ENCODE measurements around the gene ESPN.

The ESPN gene

DNA sequence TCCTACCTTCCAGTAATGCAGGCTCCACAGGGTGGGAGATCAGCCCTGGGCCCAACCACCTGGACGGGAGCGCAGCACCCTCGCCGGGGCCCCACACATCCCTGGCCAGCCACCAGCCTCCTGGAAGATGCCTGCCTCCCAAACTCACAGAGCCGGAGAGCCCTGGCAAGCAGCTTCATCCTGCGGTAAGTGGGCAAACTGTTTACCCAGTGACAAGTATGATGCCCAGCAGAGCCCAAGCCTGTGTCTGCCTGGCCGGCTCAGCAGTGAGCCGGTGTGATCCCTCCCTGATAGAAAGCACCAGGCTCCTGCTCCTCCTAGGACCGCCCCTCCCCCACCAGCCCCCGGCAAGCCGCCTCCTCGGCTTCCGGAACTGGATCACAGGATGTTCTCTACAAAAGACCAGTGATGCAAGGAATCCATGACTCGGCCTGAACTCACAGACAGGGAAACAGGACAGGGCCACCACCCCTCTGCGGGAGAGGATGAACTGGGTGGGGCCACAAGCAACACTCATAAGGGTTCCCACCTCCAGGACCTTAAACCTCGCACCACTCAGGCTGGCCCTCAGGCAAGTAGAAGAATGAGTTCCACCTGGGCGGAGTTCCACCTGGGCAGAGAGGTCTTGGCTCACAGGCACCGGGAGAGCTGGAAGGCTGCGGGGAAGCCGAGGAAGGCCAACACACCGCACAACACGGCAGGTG lies 38.9 kb upstream of the ESPN start:
- H3K4me1 ChIP-seq (ENCODE audit: control extremely low read depth in 1 of 4, control insufficient read depth in 4 of 4, insufficient read depth in 4 of 4, low read length in 3 of 4), result no peaks in the 10 kb centered on the region
- peaks cover 0 to 3% (median 0%) of the 10 kb centered on the region in 4 experiments for H3K36me3 ChIP-seq (ENCODE audit: control insufficient read depth in 4 of 4, insufficient read depth in 4 of 4, low read length in 3 of 4)
- no peak for DNase-seq
- ChIA-PET CTCF (interaction anchor here (1.2 to 1.9 kb wide), 3 partner anchors 17 to 37 kb away, joined by 3 to 4 read pairs (median 4); no protein-coding TSS in a partner anchor), POLR2A (no interaction called here)
- peaks cover 0 to 5% (median 0%) of the 10 kb centered on the region in 5 experiments for H3K9me3 ChIP-seq (ENCODE audit: control extremely low read depth in 1 of 5, control insufficient read depth in 4 of 5, insufficient read depth in 2 of 5, low read depth in 1 of 5, low read length in 4 of 5)
- H3K4me3 ChIP-seq (ENCODE audit: control insufficient read depth in 1 of 7, extremely low read depth in 1 of 7, insufficient read depth in 4 of 7, low read depth in 2 of 7, low read length in 6 of 7), result no peak overlapping the region
- no peaks in the 10 kb centered on the region for H3K27me3 ChIP-seq (replicated peaks in 2 of 5; ENCODE audit: control insufficient read depth in 4 of 5, insufficient read depth in 5 of 5, low read length in 4 of 5)
- 88% methylated on average over 22 of the region's 22 CpGs for WGBS (ENCODE audit: insufficient coverage)
- H3K27ac ChIP-seq (ENCODE audit: insufficient read depth in 1 of 2, low read depth in 1 of 2, low read length in 2 of 2, poor library complexity in 1 of 2, severe bottlenecking in 2 of 2), result no peak overlapping the region

GRCh38 chr1:6386371-6386949 lies 38.1 kb upstream of the ESPN start:
- Histone ChIP-seq H3K36me3 (ENCODE audit: control insufficient read depth in 4 of 4, insufficient read depth in 4 of 4, low read length in 3 of 4) (peaks cover 0 to 3% (median 0%) of the 10 kb centered on the region in 4 experiments), H3K9me3 (ENCODE audit: control extremely low read depth in 1 of 5, control insufficient read depth in 4 of 5, insufficient read depth in 2 of 5, low read depth in 1 of 5, low read length in 4 of 5) (peaks cover 0 to 5% (median 0%) of the 10 kb centered on the region in 5 experiments), H3K27ac (ENCODE audit: insufficient read depth in 1 of 2, low read depth in 1 of 2, low read length in 2 of 2, poor library complexity in 1 of 2, severe bottlenecking in 2 of 2) (no peak overlapping the region), H3K4me1 (ENCODE audit: control extremely low read depth in 1 of 4, control insufficient read depth in 4 of 4, insufficient read depth in 4 of 4, low read length in 3 of 4) (peaks cover 0 to under 1% (median under 1%) of the 10 kb centered on the region in 4 experiments), H3K4me3 (ENCODE audit: control insufficient read depth in 1 of 7, extremely low read depth in 1 of 7, insufficient read depth in 4 of 7, low read depth in 2 of 7, low read length in 6 of 7) (no peak overlapping the region), H3K27me3 (replicated peaks in 2 of 5; ENCODE audit: control insufficient read depth in 4 of 5, insufficient read depth in 5 of 5, low read length in 4 of 5) (no peaks in the 10 kb centered on the region)
- ChIA-PET POLR2A (no interaction called here), CTCF (interaction anchor here (0.9 to 1.9 kb wide), 4 partner anchors 16 to 38 kb away, joined by 3 to 4 read pairs (median 3); no protein-coding TSS in a partner anchor)
- no peak for DNase-seq
- 95% methylated on average over 6 of the region's 10 CpGs for WGBS (ENCODE audit: insufficient coverage)

GRCh38 chr1:6389971-6390370 lies 34.6 kb upstream of the ESPN start:
- WGBS (ENCODE audit: insufficient coverage), result 94% methylated on average over 3 of the region's 9 CpGs
- no peak overlapping the region for H3K27ac ChIP-seq (ENCODE audit: insufficient read depth in 1 of 2, low read depth in 1 of 2, low read length in 2 of 2, poor library complexity in 1 of 2, severe bottlenecking in 2 of 2)
- peaks cover 4 to 25% (median 20%) of the 10 kb centered on the region in 4 experiments for H3K4me1 ChIP-seq (ENCODE audit: control extremely low read depth in 1 of 4, control insufficient read depth in 4 of 4, insufficient read depth in 4 of 4, low read length in 3 of 4)
- no peak for DNase-seq
- no peak overlapping the region for H3K4me3 ChIP-seq (ENCODE audit: control insufficient read depth in 1 of 7, extremely low read depth in 1 of 7, insufficient read depth in 4 of 7, low read depth in 2 of 7, low read length in 6 of 7)
- peaks cover 0 to 3% (median 0%) of the 10 kb centered on the region in 4 experiments for H3K36me3 ChIP-seq (ENCODE audit: control insufficient read depth in 4 of 4, insufficient read depth in 4 of 4, low read length in 3 of 4)
- CTCF ChIA-PET, result interaction anchor here (1.1 to 2.1 kb wide), 2 partner anchors 27 to 143 kb away, joined by 3 to 4 read pairs; no protein-coding TSS in a partner anchor
- POLR2A ChIA-PET, result no interaction called here
- H3K27me3 ChIP-seq (replicated peaks in 2 of 5; ENCODE audit: control insufficient read depth in 4 of 5, insufficient read depth in 5 of 5, low read length in 4 of 5), result no peaks in the 10 kb centered on the region
- no peaks in the 10 kb centered on the region for H3K9me3 ChIP-seq (ENCODE audit: control extremely low read depth in 1 of 5, control insufficient read depth in 4 of 5, insufficient read depth in 2 of 5, low read depth in 1 of 5, low read length in 4 of 5)

DNA sequence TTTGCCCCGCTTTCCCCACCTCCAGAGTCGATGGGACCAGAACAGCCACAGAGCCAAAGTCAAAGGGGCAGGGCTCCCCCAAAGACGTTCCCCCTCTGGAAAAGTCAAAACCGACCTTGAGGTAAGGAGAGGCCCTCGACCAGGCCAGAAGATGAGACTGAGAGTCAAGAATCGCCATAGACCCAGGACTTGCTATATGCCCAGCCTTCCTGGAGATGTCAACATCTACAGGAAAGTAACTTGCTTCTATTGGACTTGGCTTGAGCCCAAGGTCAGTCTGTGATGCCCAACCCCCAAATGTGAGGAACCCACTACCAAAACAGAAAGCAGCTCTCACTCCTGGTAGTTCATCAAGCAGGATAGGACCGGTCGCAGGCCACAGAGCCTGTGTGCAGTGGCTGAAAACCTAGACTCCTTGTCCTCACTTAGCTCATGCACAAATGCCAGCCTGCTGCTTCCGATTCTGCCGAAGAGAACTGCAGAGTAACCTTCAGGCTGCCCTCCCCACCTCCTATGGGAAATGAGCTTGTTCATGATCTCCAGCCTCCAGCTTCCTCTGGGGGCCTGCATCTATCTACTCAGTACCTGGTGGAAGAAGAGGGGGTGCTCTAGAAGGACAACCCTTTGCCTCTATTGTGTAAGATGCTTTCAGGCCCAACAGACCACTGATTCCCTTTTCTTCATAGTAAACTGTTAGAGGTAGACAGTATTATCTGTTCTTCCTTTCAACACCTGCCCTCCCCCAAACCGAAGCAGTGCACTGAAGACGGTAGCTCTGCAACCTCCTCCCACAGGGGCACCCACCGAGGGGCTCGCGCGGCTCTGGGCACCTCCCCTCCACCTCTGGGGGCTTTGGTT lies 32.4 kb upstream of the ESPN start:
- Histone ChIP-seq H3K27me3 (replicated peaks in 2 of 5; ENCODE audit: control insufficient read depth in 4 of 5, insufficient read depth in 5 of 5, low read length in 4 of 5) (no peaks in the 10 kb centered on the region), H3K27ac (ENCODE audit: insufficient read depth in 1 of 2, low read depth in 1 of 2, low read length in 2 of 2, poor library complexity in 1 of 2, severe bottlenecking in 2 of 2) (no peak overlapping the region), H3K36me3 (ENCODE audit: control insufficient read depth in 4 of 4, insufficient read depth in 4 of 4, low read length in 3 of 4) (no peaks in the 10 kb centered on the region), H3K4me3 (ENCODE audit: control insufficient read depth in 1 of 7, extremely low read depth in 1 of 7, insufficient read depth in 4 of 7, low read depth in 2 of 7, low read length in 6 of 7) (peak overlapping the region; percentile 18 to 80 (median 63)), H3K4me1 (ENCODE audit: control extremely low read depth in 1 of 4, control insufficient read depth in 4 of 4, insufficient read depth in 4 of 4, low read length in 3 of 4) (peaks cover 4 to 25% (median 22%) of the 10 kb centered on the region in 4 experiments), H3K9me3 (ENCODE audit: control extremely low read depth in 1 of 5, control insufficient read depth in 4 of 5, insufficient read depth in 2 of 5, low read depth in 1 of 5, low read length in 4 of 5) (no peaks in the 10 kb centered on the region)
- 38% methylated on average over 11 of the region's 16 CpGs for WGBS (ENCODE audit: insufficient coverage)
- ChIA-PET POLR2A (interaction anchor here (0.6 kb wide), 1 partner anchor 10 kb away, joined by 8 read pairs; no protein-coding TSS in a partner anchor), CTCF (interaction anchor here (0.9 to 2.3 kb wide), 10 partner anchors 11 to 84 kb away, joined by 3 to 9 read pairs (median 4); no protein-coding TSS in a partner anchor)
- peak in 2 of 3 donors; percentile 37 to 42 for DNase-seq

DNA sequence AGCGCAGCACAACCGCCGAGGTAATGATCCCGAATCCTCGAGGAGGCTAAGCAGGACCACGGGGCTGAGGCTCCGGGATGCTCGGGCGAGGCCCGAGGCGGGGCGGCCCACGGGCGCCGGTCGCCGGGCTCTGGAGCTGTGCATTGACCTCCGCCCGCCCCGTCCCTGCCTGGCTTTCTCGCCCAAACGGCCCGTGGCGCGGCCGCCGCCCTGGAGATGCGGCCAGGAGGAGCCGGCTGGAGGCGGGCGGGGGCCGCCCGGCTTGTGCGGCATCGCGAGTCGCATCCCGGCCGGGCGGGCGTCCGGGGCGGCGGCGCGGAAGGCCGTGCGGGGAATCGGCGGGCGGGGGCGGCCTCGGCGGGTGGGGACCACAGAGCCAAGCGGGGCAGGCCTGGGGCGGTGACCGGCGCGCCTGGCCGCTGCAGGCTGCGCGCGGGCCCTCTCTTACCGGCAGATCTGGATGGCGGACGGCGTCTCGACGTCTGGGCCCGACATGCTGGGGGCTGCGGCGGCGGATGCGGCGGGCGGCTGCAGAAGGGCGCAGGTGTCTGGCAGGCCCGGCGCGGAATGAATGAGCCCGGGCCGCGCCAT lies 31.7 kb upstream of the ESPN start:
- H3K4me1 ChIP-seq (ENCODE audit: control extremely low read depth in 1 of 4, control insufficient read depth in 4 of 4, insufficient read depth in 4 of 4, low read length in 3 of 4), result peaks cover 4 to 25% (median 22%) of the 10 kb centered on the region in 4 experiments
- no peaks in the 10 kb centered on the region for H3K9me3 ChIP-seq (ENCODE audit: control extremely low read depth in 1 of 5, control insufficient read depth in 4 of 5, insufficient read depth in 2 of 5, low read depth in 1 of 5, low read length in 4 of 5)
- peak overlapping the region; percentile 18 to 80 (median 66) for H3K4me3 ChIP-seq (ENCODE audit: control insufficient read depth in 1 of 7, extremely low read depth in 1 of 7, insufficient read depth in 4 of 7, low read depth in 2 of 7, low read length in 6 of 7)
- POLR2A ChIA-PET, result no interaction called here
- no peaks in the 10 kb centered on the region for H3K36me3 ChIP-seq (ENCODE audit: control insufficient read depth in 4 of 4, insufficient read depth in 4 of 4, low read length in 3 of 4)
- no peaks in the 10 kb centered on the region for H3K27me3 ChIP-seq (replicated peaks in 2 of 5; ENCODE audit: control insufficient read depth in 4 of 5, insufficient read depth in 5 of 5, low read length in 4 of 5)
- CTCF ChIA-PET, result interaction anchor here (0.8 to 2.3 kb wide), 7 partner anchors 11 to 44 kb away, joined by 3 to 9 read pairs (median 4); no protein-coding TSS in a partner anchor
- no peak overlapping the region for H3K27ac ChIP-seq (ENCODE audit: insufficient read depth in 1 of 2, low read depth in 1 of 2, low read length in 2 of 2, poor library complexity in 1 of 2, severe bottlenecking in 2 of 2)
- WGBS (ENCODE audit: insufficient coverage), result under 1% methylated on average over 68 of the region's 83 CpGs
- DNase-seq, result no peak

GRCh38 chr1:6393400-6394187 lies 31.0 kb upstream of the ESPN start, which contains the start of gene ACOT7:
ACOT7 (minus strand) TSS chr1:6393767; CDS start chr1:6393399, 368 bp downstream.
- no peaks in the 10 kb centered on the region for H3K36me3 ChIP-seq (ENCODE audit: control insufficient read depth in 4 of 4, insufficient read depth in 4 of 4, low read length in 3 of 4)
- H3K4me3 ChIP-seq (ENCODE audit: control insufficient read depth in 1 of 7, extremely low read depth in 1 of 7, insufficient read depth in 4 of 7, low read depth in 2 of 7, low read length in 6 of 7), result peak within 1 kb of the TSS; percentile 52 to 80 (median 66)
- no peaks in the 10 kb centered on the region for H3K9me3 ChIP-seq (ENCODE audit: control extremely low read depth in 1 of 5, control insufficient read depth in 4 of 5, insufficient read depth in 2 of 5, low read depth in 1 of 5, low read length in 4 of 5)
- no peaks in the 10 kb centered on the region for H3K27me3 ChIP-seq (replicated peaks in 2 of 5; ENCODE audit: control insufficient read depth in 4 of 5, insufficient read depth in 5 of 5, low read length in 4 of 5)
- H3K4me1 ChIP-seq (ENCODE audit: control extremely low read depth in 1 of 4, control insufficient read depth in 4 of 4, insufficient read depth in 4 of 4, low read length in 3 of 4), result peaks cover 4 to 25% (median 22%) of the 10 kb centered on the region in 4 experiments
- under 1% methylated on average over 76 of the region's 87 CpGs for WGBS (ENCODE audit: insufficient coverage)
- ChIA-PET CTCF (interaction anchor here (0.8 to 4.4 kb wide), 7 partner anchors 14 to 50 kb away, joined by 3 to 30 read pairs (median 4); no protein-coding TSS in a partner anchor), POLR2A (interaction anchor here (0.7 to 1.6 kb wide), 2 partner anchors 32 to 35 kb away, joined by 4 to 5 read pairs; no protein-coding TSS in a partner anchor)
- DNase-seq, result peak; percentile 80 to 92 (median 89)
- peak within 1 kb of the TSS; percentile 54 to 82 for H3K27ac ChIP-seq (ENCODE audit: insufficient read depth in 1 of 2, low read depth in 1 of 2, low read length in 2 of 2, poor library complexity in 1 of 2, severe bottlenecking in 2 of 2)

Measured in common myeloid progenitor, CD34-positive (primary cell).